GM15510 (cell line): ENCODE data around the gene DDA1.

Experiments
- POLR2A ChIP-seq: IDR thresholded peaks from 3 replicates; pipeline ENCODE4 v1.6.1; 2011; ENCODE audit warnings: borderline replicate concordance; ENCODE audit not compliant: insufficient read length; ENCODE audit errors: extremely low read depth

DDA1 gene

GRCh38 chr19:17331045-17331558 is 21.7 kb downstream of the DDA1 start:
- no peak for TF ChIP-seq POLR2A

GRCh38 chr19:17332360-17332676 is 23.0 kb downstream of the DDA1 start:
- TF ChIP-seq POLR2A, result no peak

GRCh38 chr19:17332677-17333581 is 23.6 kb downstream of the DDA1 start:
- no peak for TF ChIP-seq POLR2A

- peak; percentile 27 for TF ChIP-seq POLR2A
These were observed 24.4 kb downstream of the DDA1 start for GRCh38 chr19:17333611-17334413.

- TF ChIP-seq POLR2A, result peak; percentile 34
These were observed 25.3 kb downstream of the DDA1 start, which contains the start of gene ANO8 for GRCh38 chr19:17334414-17335409. ANO8 (minus strand) TSS chr19:17334855; CDS start chr19:17334670, 185 bp downstream.

GRCh38 chr19:17335575-17335974 is 26.2 kb downstream of the DDA1 start:
- no peak for TF ChIP-seq POLR2A

- TF ChIP-seq POLR2A, result peak; percentile 80
These were observed 27.7 kb downstream of the DDA1 start, which contains the start of gene GTPBP3 for GRCh38 chr19:17336872-17337674. GTPBP3 (plus strand) TSS chr19:17337553; CDS start chr19:17337612, 59 bp downstream.

GRCh38 chr19:17337675-17338432 is 28.5 kb downstream of the DDA1 start:
- TF ChIP-seq POLR2A, result no peak

GRCh38 chr19:17338433-17339078 is 29.2 kb downstream of the DDA1 start:
- TF ChIP-seq POLR2A, result no peak

- TF ChIP-seq POLR2A, result no peak
These were observed 29.9 kb downstream of the DDA1 start for GRCh38 chr19:17339088-17339741.

GRCh38 chr19:17340302-17340870 is 31.0 kb downstream of the DDA1 start:
- TF ChIP-seq POLR2A, result no peak
